NCI-H526 treated with DMSO at 0.1 percent for 48 hours (cell line): Measurements from ENCODE around the gene MCCC2.
"Not testable (repeated sequence)": the region's sequence is repeated elsewhere in the genome, so short reads cannot be mapped to it uniquely, and the experiment has no call there.

Experiments
- DNase-seq: peaks from one replicate; lab custom pipeline; 2025; lab: John Stamatoyannopoulos, UW

The MCCC2 gene

DNA sequence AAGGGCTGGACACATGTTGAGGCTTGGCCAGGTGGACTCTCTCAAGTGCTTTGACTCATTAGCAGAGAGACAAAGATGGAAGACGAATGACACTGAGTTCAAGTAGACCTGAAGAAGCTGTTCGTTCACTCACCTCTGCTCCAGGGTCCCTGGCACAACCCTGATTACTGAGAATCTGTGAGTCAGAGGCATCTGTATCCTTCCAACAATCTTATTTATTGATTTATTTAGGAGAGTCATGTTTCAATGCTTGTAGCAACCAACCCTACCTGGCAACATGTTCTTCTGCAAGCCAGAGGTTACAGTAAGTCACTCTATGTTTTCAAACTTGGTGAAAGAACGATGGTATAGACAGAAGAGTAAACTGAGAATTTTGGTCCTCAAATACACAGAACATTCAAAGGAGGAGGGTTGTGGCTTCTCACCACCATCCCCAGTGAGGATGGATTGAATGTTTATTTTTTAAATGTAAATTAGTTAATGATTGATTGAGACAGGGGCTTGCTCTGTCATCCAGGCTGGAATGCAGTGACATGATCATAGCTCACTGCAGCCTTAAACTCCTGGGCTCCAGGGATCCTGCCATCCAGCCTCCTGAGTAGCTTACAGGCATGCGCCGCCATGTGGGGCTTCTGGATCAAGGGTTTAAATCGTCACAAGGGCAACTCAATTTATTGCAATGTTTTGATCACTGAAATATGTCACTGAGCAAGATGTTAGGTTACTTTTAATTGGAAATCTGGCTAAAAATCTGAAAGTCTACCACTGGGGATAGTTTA is 76.2 kb downstream of the MCCC2 start:
- no peak for DNase-seq

DNA sequence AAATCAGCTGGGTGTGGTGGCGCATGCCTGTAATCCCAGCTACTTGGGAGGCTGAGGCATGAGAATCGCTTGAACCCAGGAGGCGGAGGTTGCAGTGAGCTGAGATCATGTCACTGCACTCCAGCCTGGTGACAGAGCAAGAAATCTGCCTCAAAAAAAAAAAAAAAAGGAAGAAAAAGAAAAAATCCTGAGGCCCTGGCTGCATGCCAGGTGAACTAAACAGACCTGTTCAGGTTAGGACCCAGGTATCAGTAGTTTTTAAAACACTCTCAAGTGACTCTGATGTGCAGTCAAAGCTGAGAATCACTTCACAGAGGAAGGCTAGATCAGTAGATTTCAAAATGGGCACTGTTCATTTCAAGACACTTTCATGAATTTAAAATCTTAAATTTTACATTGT is 77.5 kb downstream of the MCCC2 start:
- DNase-seq, result not testable (repeated sequence)

DNA sequence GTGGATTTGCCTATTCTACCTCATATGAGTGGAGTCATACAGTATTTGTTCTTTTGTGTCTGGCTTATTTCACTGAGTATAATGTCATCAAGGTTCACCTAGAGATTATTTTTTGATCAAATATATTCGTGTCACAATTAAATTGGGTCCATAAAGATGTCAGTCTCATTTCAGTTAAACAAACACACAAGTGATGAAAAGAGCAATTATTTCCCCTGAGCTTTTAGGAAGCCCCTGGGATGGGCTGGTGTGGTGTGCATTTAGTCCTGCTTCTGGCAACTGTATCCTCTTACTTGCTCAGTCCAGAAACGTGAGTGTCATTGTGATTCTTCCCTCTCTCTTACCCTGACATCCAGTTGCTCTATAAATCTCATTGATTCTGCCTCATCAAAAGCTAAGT is 79.2 kb downstream of the MCCC2 start:
- no peak for DNase-seq

DNA sequence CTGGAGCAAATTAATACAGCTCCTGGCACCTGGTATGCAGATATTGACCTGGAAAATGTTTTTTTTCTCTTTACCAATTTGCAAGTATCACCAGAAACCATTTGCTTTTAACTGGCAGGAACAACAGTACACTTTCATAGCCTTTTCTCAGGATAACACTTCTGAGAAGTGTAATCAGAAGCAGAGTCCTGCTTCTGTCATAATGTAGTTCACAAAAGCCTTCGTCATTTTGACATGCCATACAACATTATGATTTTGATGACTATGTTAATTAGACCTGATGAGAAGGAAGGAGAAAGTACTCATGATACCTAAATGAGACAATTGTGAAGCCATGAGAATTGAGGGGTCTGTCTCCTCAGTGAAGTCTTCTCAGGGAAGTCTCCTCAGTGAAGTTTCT is 90.8 kb downstream of the MCCC2 start:
- DNase-seq, result no peak

DNA sequence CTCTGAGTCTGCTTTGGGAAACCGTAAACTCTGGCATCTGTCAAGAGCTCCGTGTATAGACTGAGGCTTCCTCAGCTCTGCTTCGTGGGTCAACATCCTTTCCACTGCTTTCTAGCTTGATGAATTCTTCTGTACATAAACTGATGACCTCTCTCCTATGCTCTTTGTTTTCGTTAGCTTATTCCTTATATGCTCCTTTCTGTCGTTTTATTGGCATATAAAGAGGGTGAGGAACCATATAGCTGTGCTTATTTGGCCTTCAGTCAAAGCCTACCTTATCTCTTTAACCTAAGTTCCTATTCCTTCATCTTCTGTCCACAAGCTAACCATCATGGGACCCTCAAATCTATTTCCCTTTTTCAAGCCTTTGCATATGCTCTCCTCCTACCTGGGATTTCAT is 92.6 kb downstream of the MCCC2 start:
- no peak for DNase-seq

DNA sequence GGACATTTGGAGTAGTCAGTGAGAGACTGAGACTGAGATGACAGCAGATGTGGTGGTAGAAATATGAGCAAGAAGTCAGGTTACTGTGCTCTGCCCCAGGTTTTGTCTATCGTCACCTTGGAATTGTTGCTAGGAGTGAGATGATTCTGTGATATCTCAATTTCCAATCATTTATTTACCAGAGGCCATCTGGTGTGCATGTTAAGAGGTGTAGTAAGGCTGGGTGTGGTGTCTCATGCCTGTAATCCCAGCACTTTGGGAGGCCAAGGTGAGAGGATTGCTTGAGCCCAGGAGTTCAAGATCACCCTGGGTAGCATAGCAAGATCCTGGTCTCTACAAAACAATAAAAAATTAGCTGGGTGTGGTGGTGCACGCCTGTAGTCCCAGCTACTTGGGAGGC is 93.4 kb downstream of the MCCC2 start:
- DNase-seq, result no peak

DNA sequence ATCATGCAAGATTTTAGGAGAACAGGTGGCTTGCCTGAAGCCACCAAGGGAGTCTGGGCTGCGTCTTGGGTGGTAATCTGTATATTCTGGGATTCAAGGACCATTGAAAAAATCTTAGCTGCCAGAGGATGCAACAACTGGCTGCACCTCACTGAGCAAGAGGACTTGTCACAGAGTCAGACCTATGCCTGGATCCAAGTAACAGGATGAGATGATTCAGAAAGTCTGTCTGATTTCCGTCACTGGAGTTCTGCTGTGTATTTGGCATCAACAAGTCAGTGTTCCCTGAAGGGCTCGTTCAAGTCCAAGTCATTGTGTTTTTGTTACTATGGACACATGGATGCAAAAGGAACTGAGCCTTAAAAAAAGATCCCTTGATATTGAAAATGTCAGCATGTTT is 94.2 kb downstream of the MCCC2 start:
- DNase-seq, result no peak

DNA sequence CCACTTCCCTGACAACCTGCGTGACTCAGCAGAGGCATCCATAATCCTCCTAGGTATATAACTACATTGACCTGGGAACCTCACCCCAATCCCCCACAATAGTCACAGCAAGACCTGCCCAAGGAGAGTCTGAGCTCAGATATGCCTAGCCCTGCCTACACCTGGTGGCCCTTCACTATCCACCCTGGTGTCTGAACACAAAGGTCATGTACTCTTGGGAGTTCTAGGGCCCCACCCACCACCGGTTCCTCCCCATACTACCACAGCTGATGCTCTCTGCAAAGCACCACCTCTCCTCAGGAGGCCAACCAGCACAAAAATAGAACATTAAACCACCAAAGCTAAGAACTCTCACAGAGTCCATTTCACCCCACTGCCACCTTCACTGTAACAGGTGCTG is 97.2 kb downstream of the MCCC2 start:
- DNase-seq, result no peak

DNA sequence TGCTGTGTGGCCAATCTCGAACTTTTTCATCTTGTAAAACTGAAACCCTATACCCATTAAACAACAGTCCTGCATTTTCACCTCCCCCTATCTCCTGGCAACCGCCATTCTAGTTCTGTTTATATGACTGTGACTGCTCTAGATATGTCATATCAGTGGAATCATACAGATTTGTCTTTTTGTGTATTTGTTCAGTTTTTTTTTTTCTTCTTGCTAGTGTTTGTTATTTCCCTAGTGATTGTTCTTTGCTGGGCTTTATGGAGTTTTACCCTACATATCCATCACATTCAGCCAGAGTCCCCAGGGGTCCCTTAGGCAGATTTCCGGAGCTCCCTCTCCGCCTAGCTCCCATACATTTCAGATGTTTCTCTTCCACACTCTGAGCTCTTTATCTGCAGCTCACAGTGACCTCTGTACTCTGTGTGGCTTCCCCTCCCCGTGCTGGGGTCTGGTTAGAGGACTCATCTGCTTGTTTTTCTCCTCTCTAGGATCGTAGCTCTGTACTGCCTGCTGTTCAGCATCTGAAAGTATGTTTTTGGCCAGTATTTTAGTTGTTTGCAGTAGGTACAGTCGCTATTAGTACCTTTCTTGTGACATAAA is 106.8 kb downstream of the MCCC2 start:
- DNase-seq, result no peak

DNA sequence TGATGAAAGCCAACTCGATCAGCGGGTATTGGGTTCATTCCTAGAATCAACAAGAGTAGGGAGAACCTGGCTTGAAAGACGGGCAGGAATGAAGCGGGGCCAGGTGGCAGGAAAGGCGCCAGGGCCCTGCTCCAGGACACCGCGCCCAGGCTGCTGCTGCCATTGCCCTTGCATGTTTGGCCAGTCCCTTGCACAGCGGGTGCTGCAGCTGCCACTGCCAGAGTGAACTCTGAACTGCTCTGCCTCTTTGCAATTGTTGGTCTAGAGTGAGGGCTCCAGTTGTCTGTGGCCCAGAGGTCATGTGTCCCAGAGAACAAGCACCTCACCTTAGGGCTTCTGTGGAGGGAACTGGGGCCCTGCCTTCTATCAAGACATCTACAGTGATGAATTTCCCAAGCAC is 107.9 kb downstream of the MCCC2 start:
- no peak for DNase-seq

DNA sequence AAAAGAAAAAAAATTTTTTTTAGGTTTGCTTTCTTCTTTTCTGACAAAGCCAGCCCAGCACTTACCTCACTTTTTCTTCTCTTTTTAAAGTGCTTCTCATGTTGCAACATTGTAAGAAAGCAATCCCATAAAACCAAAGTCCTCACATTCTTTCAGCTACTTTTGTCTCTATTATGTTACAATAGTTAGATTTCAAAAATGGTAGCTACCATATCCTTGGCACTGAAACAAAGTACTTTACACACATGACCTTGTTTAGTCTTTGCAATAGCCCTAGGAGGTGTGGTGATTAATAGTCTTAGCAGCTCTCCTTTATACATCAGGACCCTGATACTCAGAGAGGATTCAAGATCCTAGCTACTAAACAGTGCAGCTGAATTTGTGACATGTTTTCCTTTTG is 108.5 kb downstream of the MCCC2 start:
- DNase-seq, result no peak

DNA sequence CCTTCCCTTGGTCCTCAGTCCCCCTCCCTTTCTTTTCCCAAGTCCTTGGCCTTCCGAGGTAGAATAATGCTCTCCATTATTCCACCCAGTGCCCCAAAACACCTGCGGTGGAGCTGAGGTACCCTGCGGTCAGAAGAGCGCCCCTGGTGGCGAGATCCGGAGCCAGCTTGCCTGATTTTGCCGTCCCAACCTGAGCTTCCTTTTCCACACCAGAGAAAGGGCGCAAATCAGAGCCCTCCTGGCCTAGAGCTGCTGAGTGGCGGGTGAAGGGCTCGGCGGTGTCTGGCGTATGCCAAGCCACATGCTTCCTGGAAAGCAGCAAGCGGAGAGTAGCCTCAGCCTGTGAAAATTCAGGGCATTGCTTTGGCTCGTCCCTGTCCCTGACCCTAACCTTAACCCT is 110.8 kb downstream of the MCCC2 start:
- DNase-seq, result no peak

DNA sequence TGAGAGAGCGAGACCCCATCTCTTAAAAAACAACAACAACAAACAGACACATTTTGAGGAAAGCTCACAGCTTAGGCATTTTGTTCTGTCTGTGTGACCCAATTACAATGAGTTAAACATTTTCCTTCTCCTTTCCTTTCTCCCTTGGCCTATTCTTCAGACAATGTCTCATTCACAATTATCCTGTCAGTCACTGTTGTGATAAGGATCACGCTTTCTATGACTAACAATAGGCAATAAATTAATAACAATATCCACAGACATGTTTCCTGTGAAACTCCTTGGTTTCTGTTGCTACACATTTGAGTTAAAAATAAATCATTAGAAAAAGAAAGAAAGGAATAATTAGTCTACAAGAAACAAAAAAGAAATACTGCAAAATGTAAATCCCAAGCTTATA is 112.1 kb downstream of the MCCC2 start:
- no peak for DNase-seq

DNA sequence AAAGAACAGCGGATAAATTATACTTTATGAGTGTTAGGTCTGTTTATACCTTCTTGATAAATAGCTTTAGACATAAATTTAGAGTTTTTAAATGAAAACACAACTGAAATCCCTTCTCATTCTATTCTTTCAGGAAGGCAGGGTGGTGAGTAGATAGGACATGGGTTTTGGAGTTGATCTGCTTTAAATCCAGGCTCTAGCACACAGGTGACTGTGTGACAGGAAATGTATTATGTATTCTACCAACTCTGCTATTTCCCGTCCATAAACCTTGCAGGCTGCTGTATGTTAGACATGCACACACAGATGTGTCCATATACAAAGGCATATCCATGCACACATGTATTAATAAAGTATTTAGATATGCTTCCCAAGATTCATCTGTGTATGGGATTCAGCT is 112.6 kb downstream of the MCCC2 start:
- DNase-seq, result no peak

DNA sequence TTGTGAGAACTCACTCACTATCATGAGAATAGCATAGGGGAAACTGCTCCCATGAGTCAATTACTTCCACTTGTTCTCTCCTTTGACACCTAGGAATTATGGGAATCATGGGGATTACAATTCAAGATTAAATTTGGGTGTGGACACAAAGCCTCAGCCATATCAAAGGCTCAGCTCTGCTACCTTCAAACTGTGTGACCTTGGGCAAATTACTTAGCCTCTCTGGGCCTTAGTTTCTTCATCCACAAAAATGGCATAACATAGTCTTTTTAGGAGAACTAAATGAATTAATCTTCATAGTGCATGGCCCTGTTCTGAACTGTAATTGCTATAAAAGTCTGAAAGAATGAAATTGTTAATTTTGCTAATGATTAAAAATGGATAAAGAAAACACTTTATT is 113.7 kb downstream of the MCCC2 start:
- no peak for DNase-seq

DNA sequence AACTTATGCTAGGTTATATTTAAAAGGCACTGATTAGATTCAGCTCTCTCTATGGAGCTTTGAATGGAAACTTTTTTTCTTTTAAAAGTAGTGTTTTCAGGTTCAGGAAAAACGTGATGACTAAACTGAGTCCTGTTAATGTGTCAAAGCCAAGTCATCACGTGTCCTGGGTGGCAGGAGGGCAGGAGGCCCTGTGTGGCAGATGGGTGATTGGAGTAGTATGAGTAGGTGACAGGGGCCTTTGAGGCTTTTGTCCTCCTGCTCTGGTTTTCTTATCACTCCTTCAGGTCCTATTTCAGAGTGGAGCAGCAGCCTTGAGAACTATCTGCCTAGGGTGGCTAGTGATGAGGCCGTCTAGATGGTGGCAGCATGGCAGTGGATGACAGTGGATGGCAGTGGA is 114.3 kb downstream of the MCCC2 start:
- no peak for DNase-seq

DNA sequence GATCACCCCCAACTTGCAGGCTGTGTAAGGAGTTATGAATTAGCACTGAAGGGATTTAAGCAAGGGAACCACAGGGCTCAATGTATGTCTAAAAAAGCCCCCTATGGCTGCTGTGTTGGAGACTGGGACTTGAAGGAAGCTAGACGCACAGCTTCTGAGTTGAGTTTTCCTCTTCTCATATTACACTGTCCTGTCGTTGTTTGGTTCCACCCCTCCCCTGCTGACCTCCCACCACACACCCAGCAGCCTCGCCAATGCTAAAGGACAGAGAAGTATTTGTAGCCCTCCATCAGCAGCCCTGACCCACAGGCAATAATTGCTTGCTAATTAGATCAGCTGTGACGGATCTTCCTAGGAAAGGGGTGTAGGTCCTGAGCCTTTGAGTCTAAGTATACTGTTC is 116.8 kb downstream of the MCCC2 start:
- no peak for DNase-seq

DNA sequence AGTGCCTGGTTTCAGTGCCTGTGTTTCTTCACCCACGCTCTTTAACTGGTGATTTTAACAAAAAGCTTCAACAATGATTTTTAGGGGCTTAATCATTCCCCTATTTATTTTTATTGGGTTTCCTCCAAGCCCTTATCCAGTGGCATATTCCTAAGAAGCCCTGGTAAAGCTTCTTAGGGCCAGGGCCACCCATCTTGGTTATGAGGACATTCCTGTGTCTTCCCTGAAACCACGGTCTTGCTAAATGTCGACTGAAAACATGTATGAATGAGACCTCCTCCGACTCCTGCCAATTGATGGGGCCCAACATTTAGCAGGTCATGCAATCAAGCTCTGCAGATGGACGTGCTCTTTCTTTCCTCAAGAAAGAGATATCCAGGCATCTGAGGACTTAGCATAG is 118.3 kb downstream of the MCCC2 start:
- no peak for DNase-seq

DNA sequence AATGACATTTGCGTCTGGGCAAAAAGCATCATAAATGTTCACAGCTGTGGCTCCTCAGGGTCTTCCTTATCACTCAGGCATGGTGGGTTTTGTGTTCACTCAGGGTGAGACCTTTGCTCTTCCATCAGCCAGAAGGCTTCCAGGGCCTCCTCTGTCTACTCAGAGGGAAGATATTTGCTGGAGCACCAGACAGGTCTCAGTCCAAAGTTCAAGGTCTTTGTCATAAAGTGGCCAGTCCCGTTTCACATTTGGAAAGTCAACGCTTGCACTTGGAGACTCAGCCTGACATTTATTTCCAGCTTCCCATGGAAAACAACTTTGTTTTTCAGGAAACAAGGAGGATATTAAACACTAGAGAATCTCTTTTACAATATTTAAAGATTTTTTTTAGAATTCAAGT is 119.8 kb downstream of the MCCC2 start:
- no peak for DNase-seq
